ENCODE results near the gene BDKRB2.

- TF ChIP-seq CTCF (IDR thresholded peaks at IDR 0.05 in 8 of 11, conservative IDR thresholded peaks at IDR 0.05 in 3 of 11): no peak
- no peak for TF ChIP-seq POLR2AphosphoS5 (IDR thresholded peaks at IDR 0.05)
- no peak for TF ChIP-seq POLR2A (IDR thresholded peaks at IDR 0.05)
These were observed 24.4 kb upstream of the BDKRB2 start for GRCh38 chr14:96180043-96180874.

Measured in spleen (tissue), 7 donors.